NCI-H510A treated with DMSO at 0.1 percent for 48 hours (cell line): ENCODE results near the gene GNAO1.

Experiments
- DNase-seq: peaks from one replicate; lab custom pipeline; 2025; lab: John Stamatoyannopoulos, UW

Gene GNAO1

DNA sequence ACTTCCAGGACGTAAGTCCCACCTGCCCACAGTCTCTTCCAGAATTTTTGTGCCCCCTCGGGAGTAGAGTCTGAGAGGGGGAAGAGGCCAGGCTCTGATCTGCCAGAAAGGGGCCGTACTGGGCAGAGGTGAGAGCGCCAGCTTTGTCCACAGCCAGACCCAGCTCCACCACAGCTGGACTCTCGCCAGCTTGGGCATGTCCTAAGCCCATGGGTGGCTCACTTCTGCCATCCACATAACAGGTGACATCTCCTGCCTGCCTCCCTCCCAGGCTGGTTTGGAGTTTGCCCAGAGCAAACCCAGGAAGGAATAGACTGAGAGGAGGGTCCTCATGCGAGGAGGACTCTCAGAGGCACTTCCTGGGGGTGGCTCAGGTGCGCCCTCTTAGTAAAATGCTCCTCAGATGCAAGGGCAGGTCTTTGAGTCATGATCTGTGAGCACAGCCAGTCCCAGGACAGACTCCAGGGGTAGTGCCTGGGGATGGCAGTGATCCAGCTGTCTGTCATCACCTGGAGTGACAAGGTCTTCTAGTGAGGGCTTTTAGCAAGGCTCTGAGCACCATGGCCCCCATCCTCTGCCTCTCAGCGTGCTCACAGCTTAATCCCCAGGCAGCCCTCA lies 144.9 kb downstream of the GNAO1 start:
- no peak for DNase-seq

DNA sequence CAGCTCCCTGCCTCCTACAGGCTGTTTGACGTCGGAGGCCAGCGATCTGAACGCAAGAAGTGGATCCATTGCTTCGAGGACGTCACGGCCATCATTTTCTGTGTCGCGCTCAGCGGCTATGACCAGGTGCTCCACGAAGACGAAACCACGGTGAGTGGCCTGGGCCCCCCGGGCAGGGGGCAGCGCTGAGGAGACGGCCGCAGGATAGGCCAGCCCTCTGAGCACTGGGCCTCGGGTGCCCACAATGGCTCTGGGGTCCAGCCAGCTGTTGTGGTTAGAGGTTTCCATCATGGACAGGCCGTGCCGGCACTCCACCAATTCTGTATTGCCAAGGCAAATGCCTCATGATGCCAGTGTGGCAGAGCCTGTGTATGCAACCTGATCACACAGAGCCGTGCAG lies 145.4 kb downstream of the GNAO1 start:
- DNase-seq = no peak

DNA sequence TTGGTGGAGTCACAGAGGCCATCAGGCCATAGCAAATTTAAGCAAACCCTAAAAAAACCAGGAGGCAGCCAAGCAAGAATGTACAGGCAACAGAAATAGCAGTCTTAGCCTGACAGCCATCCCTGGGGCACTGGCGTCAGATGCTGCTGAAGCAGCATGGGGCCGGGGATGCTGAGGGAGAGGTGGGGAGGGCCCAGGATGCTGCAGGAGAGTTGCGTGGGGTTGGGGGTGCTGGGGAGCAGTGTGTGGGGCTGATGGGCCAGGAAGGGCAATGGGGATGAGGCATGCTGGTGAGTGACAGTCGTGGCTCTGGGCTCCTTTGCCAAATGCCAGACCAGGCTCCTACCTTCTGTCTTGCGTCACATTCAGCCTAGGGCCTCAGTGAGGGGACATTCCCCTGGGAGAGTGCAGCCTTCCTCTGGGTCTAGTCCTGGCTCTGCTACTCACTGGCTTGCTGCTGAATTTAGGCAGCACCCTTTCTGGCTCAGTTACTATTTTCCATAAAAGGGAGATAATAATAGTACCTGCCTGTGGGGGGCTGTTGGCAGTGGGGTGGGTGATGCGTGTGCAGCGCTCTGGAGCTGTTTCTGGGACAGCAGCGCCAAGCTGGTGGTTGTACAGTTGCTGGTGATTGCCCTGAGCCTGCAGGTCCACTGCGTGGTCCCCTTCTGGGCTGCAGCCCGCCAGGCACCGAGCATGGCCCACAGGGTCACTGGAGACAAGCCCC lies 146.0 kb downstream of the GNAO1 start:
- no peak for DNase-seq

DNA sequence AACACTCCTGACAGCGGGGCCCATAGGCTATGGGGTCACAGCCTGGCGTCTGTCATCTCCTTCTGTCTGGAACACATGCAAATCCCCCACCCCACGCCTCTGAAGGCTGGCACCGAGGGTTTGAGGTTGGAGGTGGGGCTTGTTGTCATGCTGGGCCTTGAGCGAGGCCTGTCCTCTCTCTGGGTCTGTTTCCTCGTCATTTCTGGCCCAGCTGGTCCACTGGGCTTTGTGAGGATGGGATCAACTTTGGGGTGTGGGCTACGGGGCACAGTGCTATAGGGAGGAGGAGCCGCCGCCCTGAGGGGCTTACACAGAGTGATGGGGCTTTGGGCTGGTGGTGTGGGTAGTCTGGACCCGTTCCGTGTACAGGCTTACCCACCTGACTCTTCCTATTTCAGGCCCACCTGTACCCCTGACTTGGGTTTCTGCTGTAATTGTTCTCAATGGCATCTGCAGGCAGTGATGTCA lies 146.6 kb downstream of the GNAO1 start:
- DNase-seq = no peak

DNA sequence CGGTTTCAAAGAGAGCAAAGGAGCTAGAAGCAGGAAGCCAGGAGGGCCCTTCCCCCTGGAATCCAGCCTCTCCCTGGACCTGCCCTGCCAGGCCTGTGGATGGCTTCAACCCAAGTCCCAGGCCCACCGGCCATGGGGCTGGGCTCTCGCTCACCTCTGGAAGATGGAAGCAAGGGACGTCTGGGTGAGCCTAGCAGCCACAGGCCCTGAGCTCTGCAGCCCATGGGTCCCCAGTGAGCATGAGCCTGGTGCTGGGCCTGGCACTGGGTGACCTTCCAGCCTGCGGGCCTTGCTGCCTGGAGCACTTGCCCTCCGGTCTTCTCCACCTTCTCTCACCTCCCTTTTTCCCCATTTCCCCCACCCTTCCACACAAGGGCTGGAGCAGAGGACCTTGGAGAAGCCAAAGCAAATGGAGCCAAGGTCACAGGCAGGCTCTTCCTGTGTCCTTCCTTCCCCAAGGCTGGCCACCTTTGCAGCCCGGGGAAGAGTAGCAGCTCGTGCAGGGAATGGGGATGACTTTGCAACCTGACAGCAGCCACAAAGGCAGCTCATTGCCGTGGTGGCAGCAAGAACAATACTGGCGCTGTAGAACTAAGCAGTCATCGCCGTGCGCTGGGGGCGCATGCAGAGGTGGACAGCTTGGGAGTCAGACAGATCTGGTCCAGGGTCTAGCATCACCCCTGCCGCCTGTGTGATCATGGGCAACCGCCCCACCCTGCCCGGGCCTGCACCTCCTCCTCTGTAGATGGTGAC lies 147.5 kb downstream of the GNAO1 start:
- no peak for DNase-seq

DNA sequence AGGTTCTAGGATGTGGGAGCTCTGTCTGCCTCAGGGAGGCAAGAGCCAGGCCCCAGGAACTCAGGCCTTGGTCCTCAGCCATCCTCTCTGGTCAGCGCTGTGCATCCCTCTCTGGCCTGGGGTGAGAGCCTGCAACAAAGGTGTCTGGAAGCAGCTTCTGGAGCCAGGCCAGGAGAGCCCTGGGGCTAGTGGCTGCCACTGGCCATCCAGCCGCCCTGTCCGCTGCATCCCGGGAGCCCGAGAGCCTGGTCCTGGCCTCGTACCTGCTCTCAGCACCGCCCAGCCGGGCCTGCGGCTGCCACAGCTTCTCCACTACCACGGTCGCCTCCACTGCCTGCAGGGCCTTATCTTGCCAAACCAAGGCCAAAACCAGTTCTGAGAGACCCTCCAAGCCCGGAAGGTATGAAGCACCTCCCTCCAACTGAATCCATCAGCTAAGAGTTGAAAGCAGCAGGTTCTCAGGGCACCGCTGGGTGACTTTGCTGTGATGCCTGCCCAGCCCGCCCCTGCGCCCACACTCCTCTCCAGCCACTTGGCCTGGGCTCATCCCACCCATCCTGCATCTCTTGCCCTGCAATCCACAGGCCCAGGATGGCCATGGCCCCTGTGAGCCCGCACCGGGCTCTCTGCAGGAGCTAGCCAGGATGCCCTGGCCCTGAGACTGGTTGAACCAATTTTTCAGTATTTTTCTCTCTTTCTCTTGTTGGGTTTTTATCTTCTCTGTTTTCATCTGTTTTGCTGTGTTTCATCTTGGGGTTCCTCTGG lies 148.3 kb downstream of the GNAO1 start:
- no peak for DNase-seq

DNA sequence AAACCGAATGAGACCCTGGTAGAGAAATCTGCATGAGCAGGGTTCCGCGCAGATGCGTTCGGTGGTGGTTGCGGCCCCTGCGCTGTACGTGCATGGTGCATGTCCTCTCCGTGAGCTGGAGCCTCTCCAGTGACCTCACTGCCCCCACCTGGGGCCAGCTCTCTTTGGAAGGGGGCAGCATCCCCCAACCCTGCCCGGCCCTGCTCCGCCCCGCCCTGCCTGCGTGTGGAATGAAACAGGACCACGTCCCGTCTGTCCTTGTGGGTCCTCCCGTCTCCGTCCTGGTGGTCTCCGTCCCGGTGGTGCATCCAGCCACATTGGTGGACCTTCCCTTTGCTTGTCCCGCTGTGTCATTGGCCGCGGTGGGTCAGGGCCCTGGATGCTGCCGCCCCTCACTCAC lies 149.1 kb downstream of the GNAO1 start:
- no peak for DNase-seq

DNA sequence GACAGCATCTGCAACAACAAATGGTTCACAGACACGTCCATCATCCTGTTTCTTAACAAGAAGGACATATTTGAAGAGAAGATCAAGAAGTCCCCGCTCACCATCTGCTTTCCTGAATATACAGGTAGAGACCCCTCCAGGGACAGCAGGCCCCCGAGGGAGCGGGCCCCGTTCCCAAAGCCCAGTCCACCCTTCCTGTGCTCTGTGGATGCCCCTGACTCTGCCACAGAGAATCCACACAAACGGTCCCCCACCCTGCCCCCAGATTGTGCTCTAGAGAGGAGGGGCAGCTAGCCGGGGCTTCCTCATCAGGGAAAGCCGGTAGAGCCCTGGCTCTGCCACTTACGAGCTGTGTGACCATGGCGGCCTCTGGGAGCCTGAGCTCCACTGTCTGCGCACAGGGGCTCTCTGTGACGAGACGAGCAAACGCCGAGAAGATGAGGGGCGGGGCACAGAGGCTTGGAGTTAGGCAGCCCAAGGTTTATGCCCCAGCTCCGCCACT lies 149.6 kb downstream of the GNAO1 start:
- DNase-seq = no peak

DNA sequence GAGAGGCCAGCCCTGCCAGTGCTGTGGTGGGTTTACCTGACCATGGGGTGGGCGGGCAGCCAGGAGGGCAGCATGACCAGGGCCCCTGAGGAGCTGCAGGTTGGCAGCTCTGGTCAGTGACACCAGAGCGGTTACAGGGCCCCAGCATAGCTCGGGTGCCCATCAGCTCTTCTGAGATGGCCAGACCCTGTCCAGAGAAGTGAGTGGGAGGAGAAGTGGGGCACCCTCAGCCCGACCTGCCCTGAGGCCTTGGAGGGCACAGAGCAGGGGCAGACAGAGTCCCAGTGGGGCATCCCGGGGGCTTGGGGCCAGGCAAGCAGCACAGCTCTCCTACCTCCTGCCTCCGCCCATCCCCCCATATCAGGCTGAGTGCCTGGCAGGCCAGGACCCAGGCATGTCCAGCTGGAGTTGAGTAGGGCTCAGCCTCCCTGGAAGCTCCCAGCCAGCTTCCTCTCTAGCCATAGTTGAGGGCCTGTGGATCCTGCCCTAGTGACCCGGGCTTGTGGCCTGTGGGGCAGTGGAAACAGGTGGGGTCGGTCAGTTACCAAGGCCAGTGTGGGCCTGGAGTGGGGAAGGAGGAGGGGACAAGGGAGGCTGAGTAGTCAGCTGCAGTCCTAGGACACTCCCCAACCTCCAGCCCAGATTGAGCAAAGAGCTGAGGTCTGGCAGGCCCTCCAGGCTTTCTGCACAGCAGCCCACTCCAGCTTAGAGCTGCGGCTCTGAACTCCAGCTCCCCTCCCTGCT lies 150.5 kb downstream of the GNAO1 start:
- DNase-seq = no peak

DNA sequence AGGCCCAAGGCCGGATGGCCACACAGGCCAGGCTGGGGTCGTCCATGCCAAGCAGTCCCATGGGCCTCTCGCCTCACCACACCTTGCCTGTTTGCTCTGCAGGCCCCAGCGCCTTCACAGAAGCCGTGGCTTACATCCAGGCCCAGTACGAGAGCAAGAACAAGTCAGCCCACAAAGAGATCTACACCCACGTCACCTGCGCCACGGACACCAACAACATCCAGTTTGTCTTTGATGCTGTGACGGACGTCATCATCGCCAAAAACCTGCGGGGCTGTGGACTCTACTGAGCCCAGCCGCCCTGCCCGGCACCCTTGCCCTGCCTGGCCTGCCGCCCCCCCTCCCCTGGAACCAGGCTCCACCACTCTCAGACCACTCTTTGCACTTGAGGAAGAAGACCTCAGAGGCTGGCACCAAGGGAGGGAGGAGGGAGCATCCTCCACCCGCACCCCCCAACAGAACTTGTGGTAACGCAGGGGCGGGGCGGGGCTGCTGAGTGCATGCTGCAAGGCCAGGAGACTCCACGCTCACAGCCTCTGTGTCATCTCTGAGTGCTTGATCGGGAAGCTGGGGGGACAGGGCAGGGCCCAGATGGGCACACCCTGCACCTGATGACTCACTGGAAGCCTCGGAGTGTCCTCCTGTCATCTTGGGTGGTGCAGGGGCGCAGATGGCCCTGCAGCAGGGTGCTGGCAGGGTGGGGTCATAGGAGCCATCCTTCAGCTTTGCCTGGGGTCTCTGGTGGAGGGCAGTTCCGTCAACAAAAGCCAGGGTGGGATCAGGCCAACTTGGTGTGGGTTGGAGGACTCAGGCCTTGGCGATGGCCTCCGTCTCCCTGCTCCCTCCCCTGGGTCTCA lies 152.6 kb downstream of the GNAO1 start:
- DNase-seq = no peak

DNA sequence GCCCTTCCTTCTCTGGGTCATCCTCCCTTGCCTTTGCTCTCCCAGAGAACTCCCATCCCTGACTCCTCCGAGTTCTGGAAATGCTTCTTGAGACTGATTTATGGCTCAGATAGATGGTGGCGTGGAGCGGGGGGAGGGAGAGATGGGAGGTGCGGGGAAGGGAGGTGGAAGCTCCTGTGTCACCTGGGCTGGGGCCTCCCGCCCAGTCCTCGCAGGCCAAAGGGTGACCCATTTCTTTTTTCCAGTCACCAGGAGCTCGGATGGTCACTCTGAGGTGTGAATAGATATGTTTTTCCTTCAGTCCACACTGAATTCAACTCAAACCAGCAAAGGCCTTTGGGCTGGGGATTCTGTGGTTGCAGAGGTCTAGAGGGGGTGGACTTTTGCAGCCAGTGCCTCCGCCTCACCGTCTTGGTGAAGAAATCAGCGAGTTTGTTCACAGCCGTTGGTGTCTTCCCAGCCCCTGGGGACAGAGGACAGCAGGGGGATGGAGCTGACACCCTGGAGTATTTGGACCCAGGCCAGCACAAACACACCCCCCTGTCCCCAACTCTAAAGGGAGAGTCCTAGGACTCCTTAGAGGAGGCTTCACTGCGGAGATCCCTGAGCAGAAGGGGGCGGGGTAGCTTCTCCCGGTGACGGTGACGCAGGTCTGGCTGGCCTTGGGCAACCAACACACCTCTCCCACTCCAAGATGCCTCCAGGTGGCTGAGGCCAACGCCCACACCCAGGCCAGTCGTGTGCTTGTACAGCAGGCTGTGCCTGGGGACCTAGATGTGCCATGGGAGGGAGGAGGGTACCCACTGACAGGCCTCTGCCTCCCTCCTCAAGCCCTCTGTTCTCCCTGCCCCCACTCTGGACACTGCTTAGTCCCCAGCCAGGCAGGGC lies 153.5 kb downstream of the GNAO1 start:
- DNase-seq = no peak

DNA sequence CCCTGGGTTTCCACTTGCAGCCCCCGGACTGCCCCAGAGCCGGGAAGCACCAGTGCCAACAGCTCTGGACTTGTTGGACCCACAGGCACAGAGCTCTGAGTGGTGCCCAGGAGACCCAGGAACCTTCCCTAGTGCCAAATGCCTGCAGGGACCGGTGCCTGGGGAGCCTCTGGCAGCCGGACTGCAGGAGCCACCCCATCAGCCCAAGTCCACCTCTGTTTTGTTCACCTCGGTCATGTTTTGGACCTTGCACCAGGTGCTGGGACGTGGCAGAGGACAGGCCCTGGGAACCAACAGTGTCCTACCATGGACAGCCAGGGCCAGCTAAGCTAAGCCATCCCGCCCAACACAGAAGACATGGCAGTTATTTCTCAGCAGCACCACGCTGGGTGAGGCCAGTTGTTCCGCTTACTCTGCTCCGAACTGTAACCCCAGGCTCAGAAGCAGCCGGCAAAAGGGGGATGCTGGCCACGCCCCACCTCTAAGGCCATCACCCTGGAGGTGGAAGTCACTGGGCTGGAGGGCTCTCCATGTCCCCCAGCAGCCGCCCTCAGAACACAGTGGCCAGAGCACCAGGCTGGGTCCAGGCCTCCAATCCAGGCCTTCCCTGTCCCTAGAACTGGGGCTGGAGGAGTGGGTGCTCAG lies 154.2 kb downstream of the GNAO1 start:
- no peak for DNase-seq

DNA sequence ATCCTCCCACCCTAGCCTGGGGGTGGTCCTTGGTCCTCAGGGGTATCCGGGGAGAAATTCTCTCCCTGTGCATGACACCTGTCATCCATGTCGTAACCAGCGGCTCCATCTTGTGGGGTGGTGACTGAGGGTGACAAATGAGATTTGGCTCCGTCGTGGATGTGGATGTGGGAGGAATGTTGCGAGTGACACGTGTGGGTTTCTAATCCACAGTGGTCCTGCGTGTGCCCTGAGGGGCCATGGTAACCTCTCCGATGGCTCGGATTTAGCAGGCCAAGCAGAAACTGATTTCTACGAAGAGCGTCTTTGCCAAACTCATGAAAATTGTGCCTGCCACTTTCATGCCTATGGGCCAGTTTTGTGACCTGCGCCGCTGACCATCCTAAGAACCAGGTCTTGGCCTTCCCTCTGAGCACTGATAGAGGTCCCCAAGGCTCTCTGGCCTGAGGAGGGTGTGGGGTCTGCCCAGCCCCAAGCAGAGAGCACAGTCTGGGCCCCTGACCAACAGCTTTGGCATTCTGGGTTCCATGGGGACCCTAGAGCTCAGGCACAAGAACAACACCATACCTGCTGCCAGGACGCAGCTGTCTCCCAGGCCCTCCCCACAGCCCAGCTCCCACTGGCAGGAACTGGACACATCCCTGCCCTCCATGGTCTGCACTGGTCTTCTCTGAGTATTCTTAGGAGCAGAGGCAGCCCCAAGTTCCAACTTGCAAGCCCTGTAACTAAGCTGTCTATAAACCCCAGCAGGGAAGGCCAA lies 155.0 kb downstream of the GNAO1 start:
- DNase-seq = no peak

DNA sequence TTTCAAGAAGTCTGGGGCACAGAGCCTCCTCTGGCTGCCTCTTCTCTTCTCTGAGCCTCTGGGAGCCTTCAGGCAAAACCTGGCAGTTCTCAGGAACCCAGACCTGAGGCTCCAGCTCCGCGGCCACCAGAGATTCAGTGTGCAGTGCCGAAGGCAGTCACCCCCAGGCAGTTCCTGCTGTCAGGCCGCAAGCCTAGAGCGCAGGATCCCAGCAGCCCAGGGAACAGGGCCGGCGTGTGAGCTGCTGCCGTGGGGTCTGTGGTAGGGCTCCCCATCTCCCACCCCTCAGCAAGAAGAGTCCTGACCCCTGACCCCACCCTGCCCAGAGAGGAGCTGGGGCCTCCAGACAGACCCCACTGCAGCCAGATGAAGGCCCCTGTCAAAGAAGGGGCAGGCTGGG lies 155.9 kb downstream of the GNAO1 start:
- DNase-seq = no peak

DNA sequence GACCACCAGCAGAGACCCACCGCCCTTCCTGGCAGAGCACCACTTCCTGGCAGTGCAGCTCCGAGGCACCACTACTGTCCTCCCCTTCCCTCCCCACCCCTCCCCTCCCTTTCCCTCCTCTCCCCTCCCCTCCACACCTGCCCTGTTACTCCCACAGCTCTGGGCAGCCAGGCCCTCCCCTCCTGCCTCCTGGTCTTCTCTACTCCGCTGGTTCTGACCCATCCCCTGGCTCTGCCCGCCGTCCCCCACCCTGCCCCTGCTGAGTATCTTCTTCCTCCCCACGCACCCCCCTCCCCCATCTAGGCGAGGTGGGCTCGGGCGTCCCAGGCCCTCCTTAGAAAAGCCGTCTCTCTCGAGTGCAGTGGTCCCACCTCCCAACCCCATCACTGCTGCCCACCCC lies 156.4 kb downstream of the GNAO1 start:
- no peak for DNase-seq

DNA sequence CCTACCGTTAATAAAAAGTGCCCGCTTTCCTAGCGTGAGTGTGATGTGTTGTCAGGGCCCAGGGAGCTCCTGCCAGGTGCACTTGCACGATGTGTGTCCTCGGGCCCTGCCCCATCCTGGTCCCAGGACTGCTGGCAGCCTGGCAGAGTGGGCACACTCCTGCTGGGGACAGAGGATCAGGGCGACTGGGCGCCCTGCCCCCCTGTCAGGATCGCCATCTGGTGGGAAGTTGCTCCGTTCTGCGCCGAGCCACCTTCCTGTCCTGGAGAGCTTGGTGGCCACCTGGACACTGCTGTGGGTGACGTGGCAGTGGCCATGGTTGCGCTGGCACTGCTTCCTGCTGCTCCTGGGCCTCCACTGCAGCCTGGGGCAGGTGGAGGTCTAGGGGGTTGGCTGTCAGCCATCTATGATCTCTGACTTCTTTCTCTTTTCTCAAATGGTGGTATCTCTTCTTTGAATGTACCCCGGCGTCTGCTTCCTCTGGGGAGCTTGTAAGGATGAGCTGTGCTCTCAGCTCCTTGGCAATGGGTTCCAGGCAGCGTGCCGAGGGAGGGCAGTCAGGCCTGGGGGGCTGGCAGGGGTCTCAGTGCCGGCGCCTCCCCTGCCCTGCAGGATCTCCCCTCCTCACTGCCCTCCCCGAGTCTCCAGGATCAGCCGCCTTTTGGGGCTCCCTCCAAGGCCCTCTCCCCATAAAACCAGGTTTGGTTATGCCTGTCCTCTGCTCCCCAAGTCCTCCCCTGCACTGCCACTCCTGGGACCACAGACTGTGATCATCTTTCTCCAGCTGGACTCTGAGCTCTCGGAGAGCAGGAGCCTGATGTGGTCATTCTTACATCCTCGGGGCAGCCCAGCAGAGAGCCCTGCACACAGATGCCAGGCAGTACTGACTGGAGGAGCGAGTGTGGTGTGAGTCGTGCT lies 157.1 kb downstream of the GNAO1 start:
- peak; percentile 7 for DNase-seq

DNA sequence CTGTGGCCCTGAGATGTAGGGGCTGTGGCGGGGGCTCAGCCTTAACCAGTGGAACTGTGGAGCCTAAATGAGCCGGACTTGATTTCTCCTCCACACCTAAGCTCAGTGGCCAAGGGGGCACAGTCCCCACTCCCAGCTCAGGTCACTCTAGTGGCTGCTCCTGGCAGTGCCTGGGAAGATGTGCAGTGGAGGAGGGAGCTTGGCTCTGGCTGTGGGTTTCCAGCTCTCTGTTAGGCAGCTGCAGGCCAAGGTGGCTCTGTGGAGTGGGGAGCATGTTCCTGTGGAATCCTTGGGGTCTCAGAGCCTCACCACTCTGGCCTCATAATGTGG lies 157.8 kb downstream of the GNAO1 start:
- DNase-seq = no peak
